Endothelial cell of umbilical vein (primary cell): ENCODE data around the gene OXER1. TPM values are rescaled to one million over a fixed set of nuclear protein-coding genes. Genes with fewer than 3 reads are reported as not detected.

Experiments used
- BruUV-seq: library from RNA; stranded (reverse); fragments of 400-500 nt; replicated peaks from 2 replicates; lab custom pipeline; 2021; lab: Mats Ljungman, UMichigan
- CTCF ChIA-PET: fragments of 300-600, 350-600 bp; sonication (Branson Sonifier 250); formaldehyde crosslinking; loops from one replicate; lab custom pipeline; 2021; ENCODE audit warnings: antibody characterized with exemption, inconsistent platforms; lab: Charles Lee
- POLR2A ChIA-PET: fragments of 300-600, 350-600 bp; sonication (Branson Sonifier 250); formaldehyde crosslinking; loops from one replicate; lab custom pipeline; 2021; ENCODE audit warnings: antibody characterized with exemption, inconsistent platforms; lab: Charles Lee
- DNase-seq: peaks from one replicate; pipeline ENCODE4 v3.0.0-alpha.2; 2011; ENCODE audit warnings: low read depth, low spot score
- FAIRE-seq: peaks from 2 replicates; lab custom pipeline; 2011; peaks lifted over from hg19 to GRCh38; lab: Jason Lieb, UNC
- H2AFZ ChIP-seq: 2 replicates; pipeline ENCODE4 v1.6.0; 2012; ENCODE audit warnings: low read depth, low read length, control low read depth, inconsistent platforms
- H3K27ac ChIP-seq: 2 replicates; pipeline ENCODE4 v1.5.1; 2011; ENCODE audit warnings: low read depth, mild to moderate bottlenecking, control low read depth, low read length, moderate library complexity; ENCODE audit not compliant: insufficient read depth
- H3K27me3 ChIP-seq, 2 experiments: 2 replicates each; pipeline versions ENCODE4 v1.6.0 to v1.6.1; 2011; ENCODE audit warnings: low read length in 2 of 2, mixed read lengths in 1 of 2; ENCODE audit not compliant: control insufficient read depth in 2 of 2, insufficient read depth in 2 of 2
- H3K36me3 ChIP-seq, 2 experiments: 2 replicates in 1 of 2; 3 replicates in 1 of 2; pipeline ENCODE4 v1.5.1; 2011; ENCODE audit warnings: low read length in 2 of 2, mild to moderate bottlenecking in 1 of 2, moderate library complexity in 1 of 2; ENCODE audit not compliant: control insufficient read depth in 2 of 2, insufficient read depth in 2 of 2; ENCODE audit errors: extremely low read depth in 1 of 2
- H3K4me1 ChIP-seq: 3 replicates; pipeline ENCODE4 v1.5.1; 2011; ENCODE audit warnings: mild to moderate bottlenecking, low read length; ENCODE audit not compliant: control insufficient read depth, insufficient read depth; ENCODE audit errors: extremely low read depth
- H3K4me2 ChIP-seq: 2 replicates; pipeline ENCODE4 v1.6.1; 2011; ENCODE audit warnings: low read length, control low read depth, mixed read lengths; ENCODE audit not compliant: insufficient read depth
- H3K4me3 ChIP-seq, 3 experiments: fragments of 200-600 bp in 1 of 3; sonication (generic), shearing (Covaris generic) in 1 of 3; replicated peaks in 1 of 3; 2 replicates each; pipeline ENCODE4 v1.5.1; 2011 to 2016; ENCODE audit warnings: control low read depth in 3 of 3, low read length in 3 of 3, mild to moderate bottlenecking in 2 of 3, inconsistent platforms in 1 of 3, low read depth in 1 of 3, moderate library complexity in 1 of 3; ENCODE audit not compliant: insufficient read depth in 1 of 3
- H3K79me2 ChIP-seq: 2 replicates; pipeline ENCODE4 v1.6.0; 2012; ENCODE audit warnings: low read length, inconsistent platforms; ENCODE audit not compliant: control insufficient read depth, insufficient read depth
- H3K9ac ChIP-seq: replicated peaks from 2 replicates; pipeline ENCODE3; 2011; ENCODE audit warnings: low read length, control low read depth; ENCODE audit not compliant: insufficient read depth; ENCODE audit errors: extremely low read depth
- H3K9me1 ChIP-seq: replicated peaks from 3 replicates; pipeline ENCODE4 v1.6.0; 2011; ENCODE audit warnings: mild to moderate bottlenecking, low read length; ENCODE audit not compliant: control insufficient read depth, insufficient read depth; ENCODE audit errors: extremely low read depth
- H3K9me3 ChIP-seq: replicated peaks from 2 replicates; pipeline ENCODE4 v1.5.1; 2012; ENCODE audit warnings: low read length, inconsistent platforms; ENCODE audit not compliant: control insufficient read depth, insufficient read depth
- H4K20me1 ChIP-seq: replicated peaks from 2 replicates; pipeline ENCODE3; 2011; ENCODE audit warnings: mild to moderate bottlenecking, low read length; ENCODE audit not compliant: control insufficient read depth, insufficient read depth; ENCODE audit errors: extremely low read depth
- EZH2 ChIP-seq: IDR thresholded peaks from 2 replicates; pipeline ENCODE4 v1.6.1; 2012; ENCODE audit warnings: borderline replicate concordance, low read depth, mild to moderate bottlenecking, moderate library complexity, low read length, inconsistent platforms; ENCODE audit not compliant: severe bottlenecking
- FOS ChIP-seq: IDR thresholded peaks from 2 replicates; pipeline ENCODE4 v1.6.1; 2011; ENCODE audit warnings: mild to moderate bottlenecking, low read length, moderate library complexity, borderline replicate concordance; ENCODE audit not compliant: insufficient read depth
- GATA2 ChIP-seq: IDR thresholded peaks from 2 replicates; pipeline ENCODE4 v1.7.0; 2011; ENCODE audit warnings: low read depth, mild to moderate bottlenecking, moderate library complexity, mixed read lengths, low read length; ENCODE audit not compliant: insufficient read length, insufficient read depth
- JUN ChIP-seq: IDR thresholded peaks from 2 replicates; pipeline ENCODE4 v1.6.1; 2011; ENCODE audit warnings: borderline replicate concordance, low read depth; ENCODE audit not compliant: insufficient read length, insufficient read depth
- MYC ChIP-seq: IDR thresholded peaks from one replicate; pipeline ENCODE4 v1.6.1; 2011; ENCODE audit warnings: mild to moderate bottlenecking, low read depth, low read length
- POLR2A ChIP-seq: IDR thresholded peaks from 2 replicates; pipeline ENCODE4 v1.6.1; 2012; ENCODE audit warnings: low read depth, mild to moderate bottlenecking, control low read depth, low read length
- POLR2AphosphoS5 ChIP-seq: IDR thresholded peaks from 2 replicates; pipeline ENCODE4 v1.6.1; 2012; ENCODE audit warnings: low read depth, mild to moderate bottlenecking, control low read depth, low read length, moderate library complexity; ENCODE audit not compliant: insufficient read depth
- dilution Hi-C: fragments of 300-500 bp; cut with MboI; formaldehyde crosslinking; loops from one replicate; pipeline ENCODE4 v1.15.0; 2019; ENCODE audit warnings: low sequenced_read_pairs; ENCODE audit not compliant: extremely low pct_ligation_motif_present
- intact Hi-C: fragments of 100-400 bp; cut with micrococcal nuclease; formaldehyde crosslinking; loops from one replicate; pipeline ENCODE4 v1.10.0; 2022
- polyA plus RNA-seq, 4 experiments: library from polyadenylated mRNA; depleted of rRNA in 3 of 4; stranded (reverse) in 3 of 4; unstranded in 1 of 4; fragments of >200 nt; gene quantifications; 2 replicates each; pipeline versions ENCODE4 v1.2.1 to v1.2.3, GENCODE V29; 2011 to 2012; ENCODE audit warnings: missing spikeins in 1 of 4
- total RNA-seq: library from RNA; stranded (reverse); gene quantifications from 2 replicates; pipeline ENCODE4 v1.2.3, GENCODE V29; 2021
- TF ChIP-seq, protein P1 (sequence below), 2 donors: IDR thresholded peaks; 1 replicate in 1 of 2; 2 replicates in 1 of 2; pipeline ENCODE4 v1.5.1; 2011; ENCODE audit warnings: low read length in 2 of 2, mild to moderate bottlenecking in 2 of 2, moderate library complexity in 2 of 2, control low read depth in 1 of 2, inconsistent platforms in 1 of 2, low read depth in 1 of 2; ENCODE audit not compliant: insufficient read depth in 1 of 2; ENCODE audit errors: extremely low read depth in 1 of 2
- TF ChIP-seq, protein P2 (sequence below): IDR thresholded peaks from 2 replicates; pipeline ENCODE4 v1.6.1; 2011; ENCODE audit not compliant: insufficient read depth, insufficient read length

The OXER1 gene
- total and polyA plus RNA-seq, 2 donors (not counting 3 experiments of a cell fraction or from before 2014, with no cell fraction given), result 0.18 TPM

DNA sequence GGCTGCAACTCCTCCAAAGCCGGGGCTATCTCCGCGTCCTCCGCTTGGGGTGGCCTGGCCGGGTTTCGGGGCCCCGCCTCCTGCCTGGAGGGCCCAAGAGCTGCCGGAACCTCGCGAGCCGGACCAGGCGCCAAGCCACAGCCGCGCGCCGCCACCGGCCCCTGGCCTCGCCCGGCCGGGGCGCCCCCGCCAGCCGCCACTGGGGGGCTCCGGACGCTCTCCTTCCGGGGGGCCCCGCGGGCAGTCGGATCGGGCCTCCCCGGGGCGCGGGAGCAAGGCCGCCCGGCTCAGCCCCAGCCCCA is 45.8 kb upstream of the OXER1 start:
- Histone ChIP-seq H3K9me3 (no peaks in the 10 kb centered on the region), H3K4me1 (peaks cover 11% of the 10 kb centered on the region), H3K4me2 (peak overlapping the region; percentile 71), H3K9ac (peak overlapping the region; percentile 87), H3K27ac (peak overlapping the region; percentile 85), H3K4me3 (peak overlapping the region; percentile 26 to 72 (median 44)), H3K27me3 (peaks cover 0 to 4% of the 10 kb centered on the region in 2 experiments), H2AFZ (no peak overlapping the region), H3K79me2 (no peaks in the 10 kb centered on the region), H3K9me1 (peaks cover 2% of the 10 kb centered on the region), H4K20me1 (no peaks in the 10 kb centered on the region), H3K36me3 (no peaks in the 10 kb centered on the region)
- DNase-seq (peak; percentile 74), FAIRE-seq (peak; percentile 42)
- CTCF ChIA-PET, result interaction anchor here (0.8 to 2.1 kb wide), 7 partner anchors 9 to 314 kb away, joined by 3 to 7 read pairs (median 3); partner anchors contain the start of gene HAAO
- dilution Hi-C loops (no loop called here), intact Hi-C loops (loop anchor here (2.0 to 5.0 kb wide), 2 partner anchors 15 to 418 kb away; partner anchors contain the start of gene ZFP36L2)
- TF ChIP-seq MYC, result no peak
- TF ChIP-seq, protein P1, sequence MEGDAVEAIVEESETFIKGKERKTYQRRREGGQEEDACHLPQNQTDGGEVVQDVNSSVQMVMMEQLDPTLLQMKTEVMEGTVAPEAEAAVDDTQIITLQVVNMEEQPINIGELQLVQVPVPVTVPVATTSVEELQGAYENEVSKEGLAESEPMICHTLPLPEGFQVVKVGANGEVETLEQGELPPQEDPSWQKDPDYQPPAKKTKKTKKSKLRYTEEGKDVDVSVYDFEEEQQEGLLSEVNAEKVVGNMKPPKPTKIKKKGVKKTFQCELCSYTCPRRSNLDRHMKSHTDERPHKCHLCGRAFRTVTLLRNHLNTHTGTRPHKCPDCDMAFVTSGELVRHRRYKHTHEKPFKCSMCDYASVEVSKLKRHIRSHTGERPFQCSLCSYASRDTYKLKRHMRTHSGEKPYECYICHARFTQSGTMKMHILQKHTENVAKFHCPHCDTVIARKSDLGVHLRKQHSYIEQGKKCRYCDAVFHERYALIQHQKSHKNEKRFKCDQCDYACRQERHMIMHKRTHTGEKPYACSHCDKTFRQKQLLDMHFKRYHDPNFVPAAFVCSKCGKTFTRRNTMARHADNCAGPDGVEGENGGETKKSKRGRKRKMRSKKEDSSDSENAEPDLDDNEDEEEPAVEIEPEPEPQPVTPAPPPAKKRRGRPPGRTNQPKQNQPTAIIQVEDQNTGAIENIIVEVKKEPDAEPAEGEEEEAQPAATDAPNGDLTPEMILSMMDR (IDR thresholded peaks at IDR 0.05; ENCODE audit: extremely low read depth in 1 of 2, insufficient read depth in 1 of 2, low read depth in 1 of 2, low read length in 2 of 2), result peak; percentile 17 to 21
- TF ChIP-seq, protein P2, sequence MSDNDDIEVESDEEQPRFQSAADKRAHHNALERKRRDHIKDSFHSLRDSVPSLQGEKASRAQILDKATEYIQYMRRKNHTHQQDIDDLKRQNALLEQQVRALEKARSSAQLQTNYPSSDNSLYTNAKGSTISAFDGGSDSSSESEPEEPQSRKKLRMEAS, result no peak
- no peak for TF ChIP-seq POLR2A
- no peak for TF ChIP-seq EZH2
- no peak for TF ChIP-seq POLR2AphosphoS5
- TF ChIP-seq FOS, result no peak
- TF ChIP-seq GATA2, result no peak
- TF ChIP-seq JUN, result no peak
- no TSS peak for BruUV-seq
- POLR2A ChIA-PET, result interaction anchor here (1.0 kb wide), 1 partner anchor 70 kb away, joined by 4 read pairs; no protein-coding TSS in a partner anchor
